C1 segment of cervical spinal cord (tissue), 14 donors: ENCODE results near the gene XRRA1.
"Not testable (repeated sequence)": the region's sequence is repeated elsewhere in the genome, so short reads cannot be mapped to it uniquely, and the experiment has no call there.

Experiments used
- DNase-seq, 14 donors: peaks; one replicate each; lab custom pipeline; 2025; lab: John Stamatoyannopoulos, UW

The XRRA1 gene

GRCh38 chr11:74948898-74949752, at the start of gene XRRA1, which contains the start of gene SPCS2:
Gene XRRA1, minus strand, starts transcription at chr11:74949091. Its CDS starts 8,213 bp downstream, at chr11:74940878.
Gene SPCS2, plus strand, starts transcription at chr11:74949266. Its CDS starts 20 bp downstream, at chr11:74949286.
- DNase-seq: peak; percentile 79 to 98 (median 96)

DNA sequence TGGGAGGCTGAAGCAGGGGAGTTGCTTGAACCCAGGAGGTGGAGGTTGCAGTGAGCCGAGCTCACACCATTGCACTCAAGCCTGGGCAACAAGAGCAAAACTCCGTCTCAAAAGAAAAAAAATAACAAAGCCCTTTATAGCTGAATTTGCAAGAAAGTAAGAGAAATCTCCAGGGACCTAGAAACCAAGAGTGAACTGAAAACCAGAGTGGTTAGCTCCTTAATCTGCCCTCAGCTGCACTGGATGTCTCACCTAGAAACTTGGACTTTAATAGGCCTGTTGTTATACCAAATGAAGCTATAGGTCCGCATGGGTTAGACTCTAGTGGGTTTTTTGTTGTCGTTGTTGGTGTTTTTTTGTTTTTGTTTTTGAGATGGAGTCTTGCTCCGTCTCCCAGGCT, 44.0 kb upstream of the XRRA1 start:
- no peak for DNase-seq

GRCh38 chr11:74990941-74991340, 42.0 kb upstream of the XRRA1 start:
- DNase-seq: no peak

DNA sequence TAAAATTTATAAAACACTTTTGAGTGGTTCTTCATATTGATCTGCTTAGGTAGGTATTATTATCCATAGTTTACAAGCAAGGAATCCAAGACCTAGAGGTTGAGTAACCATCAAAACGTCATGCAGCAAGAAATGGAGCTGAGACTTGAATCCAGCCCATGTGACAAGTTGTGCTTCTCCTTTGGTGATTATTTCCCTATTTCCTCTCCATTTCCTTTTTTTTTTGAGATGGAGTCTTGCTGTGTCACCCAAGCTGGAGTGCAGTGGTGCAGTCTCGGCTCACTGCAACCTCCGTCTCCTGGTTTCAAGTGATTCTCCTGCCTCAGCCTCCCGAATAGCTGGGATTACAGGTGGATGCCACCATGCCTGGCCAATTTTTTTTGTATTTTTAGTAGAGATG, 41.3 kb upstream of the XRRA1 start:
- not testable (repeated sequence) for DNase-seq

GRCh38 chr11:74989260-74989638, 40.4 kb upstream of the XRRA1 start:
- no peak for DNase-seq

GRCh38 chr11:74988541-74989259, 39.8 kb upstream of the XRRA1 start, which contains the start of gene NEU3:
Gene NEU3, plus strand, starts transcription at chr11:74988933. Its CDS starts 128 bp downstream, at chr11:74989061.
- DNase-seq: peak; percentile 19 to 81 (median 36)

DNA sequence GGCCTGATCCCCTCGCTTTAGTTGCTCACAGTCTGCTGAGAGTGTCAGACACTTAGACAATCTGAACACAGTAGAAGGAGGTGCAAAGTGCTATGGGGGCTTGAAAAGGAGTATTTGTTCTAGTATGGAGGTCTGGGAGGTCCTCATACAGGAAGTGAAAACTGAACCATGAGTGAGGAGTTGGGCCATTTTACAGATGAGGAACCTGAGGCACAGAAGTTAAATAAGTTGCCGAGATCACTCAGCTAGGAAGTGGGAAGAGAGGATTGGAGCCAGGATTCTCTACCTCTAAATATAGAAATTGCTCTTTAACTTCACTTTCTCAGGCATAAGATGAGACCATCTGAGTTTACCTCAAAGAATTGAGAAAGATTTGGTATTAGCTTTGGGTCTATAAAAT, 35.8 kb upstream of the XRRA1 start:
- DNase-seq: no peak

DNA sequence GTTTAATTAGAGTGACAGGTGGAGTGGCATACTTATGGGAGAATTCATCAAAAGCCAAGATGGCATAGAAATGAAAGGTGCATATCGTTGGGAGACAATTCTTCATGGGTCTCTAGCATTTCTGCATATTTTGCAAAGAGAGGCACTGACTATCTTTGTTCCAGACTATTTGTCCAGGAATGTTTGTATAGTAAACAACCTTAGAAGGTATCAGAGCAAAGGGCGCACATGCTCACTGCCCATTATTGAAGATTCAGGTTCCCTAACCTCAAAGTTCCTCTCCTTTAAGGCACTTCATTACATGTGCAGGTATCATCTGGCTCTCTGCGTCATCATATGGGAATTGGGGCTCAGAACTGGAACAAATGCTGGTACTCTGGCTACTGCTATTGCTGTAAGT, 35.2 kb upstream of the XRRA1 start:
- no peak for DNase-seq

DNA sequence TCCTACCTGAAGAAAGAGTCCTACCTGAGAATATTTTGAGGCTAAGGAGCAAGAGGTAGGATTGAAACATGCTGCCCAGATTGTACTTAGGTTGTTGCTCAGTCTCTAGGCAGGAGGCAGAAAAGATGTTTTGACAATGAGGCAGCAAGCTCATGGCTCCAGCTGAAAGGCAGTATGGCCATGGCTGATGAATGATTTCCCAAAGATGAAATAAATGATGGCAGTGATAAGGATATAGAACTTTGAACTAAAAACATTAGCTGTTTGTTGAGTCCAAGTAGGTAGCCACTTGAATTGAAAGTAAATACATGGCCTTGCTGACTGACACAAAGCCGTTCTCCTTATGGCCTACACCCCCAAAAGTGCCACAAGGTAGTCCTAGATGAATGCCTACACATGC, 33.0 kb upstream of the XRRA1 start:
- DNase-seq: no peak

- no peak for DNase-seq
These were observed 31.7 kb upstream of the XRRA1 start for GRCh38 chr11:74980634-74981033.

DNA sequence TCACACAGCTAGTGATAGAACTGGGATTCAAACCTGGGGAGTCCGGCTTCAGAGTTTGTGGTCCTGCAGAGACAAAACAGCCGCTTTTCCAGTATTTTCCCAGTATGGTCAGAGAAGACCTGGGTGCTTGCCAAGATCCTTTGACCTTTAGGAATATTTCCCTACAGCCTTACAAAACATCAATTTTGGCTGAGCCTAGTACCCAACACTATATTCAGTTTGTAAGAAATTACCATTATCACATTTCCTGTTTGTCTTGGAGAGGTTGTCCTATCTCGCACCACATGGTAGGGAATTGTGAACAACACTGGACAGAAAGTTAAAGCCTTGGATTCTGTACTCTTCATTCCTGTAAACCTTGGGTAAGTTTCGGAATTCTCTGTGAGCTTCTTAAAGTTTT, 29.1 kb upstream of the XRRA1 start:
- no peak for DNase-seq

GRCh38 chr11:74971424-74971823, 22.5 kb upstream of the XRRA1 start:
- peak in 1 of 14 donors; percentile 2 for DNase-seq

DNA sequence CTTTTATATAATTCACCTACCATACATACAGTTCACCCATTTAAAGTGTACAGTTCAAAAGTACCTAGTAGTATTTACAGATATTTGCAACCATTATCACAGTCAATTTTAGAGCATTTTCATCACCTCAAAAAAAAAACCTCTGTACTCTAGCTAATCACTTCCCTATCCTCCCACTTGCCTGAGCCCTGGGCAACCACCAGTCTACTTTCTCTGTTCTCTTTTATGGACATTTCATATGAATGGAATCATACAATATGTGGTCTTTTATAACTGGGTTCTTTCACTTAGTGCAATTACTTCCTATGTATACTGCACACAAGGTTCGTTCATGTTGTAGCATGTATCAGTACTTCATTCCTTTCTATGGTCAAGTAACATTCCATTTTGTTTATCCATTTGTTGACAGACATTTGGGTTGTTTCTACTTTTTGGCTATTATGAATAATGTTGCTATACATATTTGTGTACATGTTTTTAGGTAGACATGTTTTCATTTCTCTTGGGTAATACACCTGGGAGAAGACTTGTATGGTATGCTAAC, 22.0 kb upstream of the XRRA1 start:
- DNase-seq: no peak

GRCh38 chr11:74966651-74967050, 17.8 kb upstream of the XRRA1 start:
- no peak for DNase-seq

- not testable (repeated sequence) for DNase-seq
These were observed 11.2 kb upstream of the XRRA1 start for GRCh38 chr11:74960128-74960527.

GRCh38 chr11:74957937-74958629, 9.2 kb upstream of the XRRA1 start:
- no peak for DNase-seq

- no peak for DNase-seq
These were observed 7.6 kb upstream of the XRRA1 start for GRCh38 chr11:74956397-74957015.

GRCh38 chr11:74954199-74954598, 5.3 kb upstream of the XRRA1 start:
- no peak for DNase-seq

DNA sequence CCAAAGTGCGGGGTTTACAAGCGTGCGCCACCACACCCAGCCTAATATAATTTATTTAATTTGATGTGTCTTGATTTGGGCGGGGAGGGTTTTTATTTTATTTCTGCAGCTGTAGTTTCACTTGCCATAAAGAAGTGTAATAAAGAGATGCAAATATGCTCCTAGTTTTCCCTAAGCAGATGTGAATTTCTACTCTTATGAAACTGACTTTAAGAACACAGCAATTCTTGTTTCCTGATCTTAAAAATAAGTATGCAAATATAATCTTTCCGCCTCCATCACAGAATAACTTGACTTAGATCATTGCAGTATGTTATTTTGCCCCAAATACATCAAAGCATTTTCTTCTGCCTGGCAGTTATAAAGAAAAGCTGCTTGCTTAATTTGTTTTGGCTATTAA, 4.6 kb upstream of the XRRA1 start:
- DNase-seq: no peak

GRCh38 chr11:74952752-74953151, 3.9 kb upstream of the XRRA1 start:
- no peak for DNase-seq

DNA sequence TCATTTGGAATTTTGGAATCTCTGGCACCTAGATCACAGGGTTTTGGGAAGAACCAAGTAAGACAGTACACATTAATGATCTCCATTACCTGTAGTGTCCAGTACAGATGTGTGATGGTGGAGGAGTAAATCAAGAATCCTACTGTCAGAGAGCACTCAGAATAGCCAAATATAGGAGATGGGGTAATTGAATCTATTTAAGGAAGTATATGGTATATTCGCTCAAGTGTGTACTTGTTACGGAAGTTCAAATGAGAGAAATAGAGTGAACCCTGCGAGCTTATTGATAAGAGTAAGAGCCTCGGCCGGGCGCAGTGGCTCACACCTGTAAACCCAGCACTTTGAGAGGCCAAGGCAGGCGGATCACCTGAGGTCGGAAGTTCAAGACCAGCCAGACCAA, 2.3 kb upstream of the XRRA1 start:
- no peak for DNase-seq
